Left ventricle myocardium superior (tissue), 1 donor: ENCODE data around the gene P2RX4. TPM values are rescaled to one million over a fixed set of nuclear protein-coding genes. Genes with fewer than 3 reads are reported as not detected.
"Not testable (repeated sequence)": the region's sequence is repeated elsewhere in the genome, so short reads cannot be mapped to it uniquely, and the experiment has no call there.

ENCODE experiments used
- ATAC-seq: fragments of 200-7000 bp; cut with Tn5 transposase; one replicate; pipeline ENCODE4 v1.9.1; 2020; ENCODE audit warnings: mild to moderate bottlenecking, moderate library complexity
- DNase-seq: peaks from one replicate; pipeline ENCODE4 v3.0.0-alpha.2; 2020
- intact Hi-C: fragments of 100-400 bp; cut with micrococcal nuclease; formaldehyde crosslinking; loops from one replicate; pipeline ENCODE4 v1.11.0; 2022
- total RNA-seq: library from RNA; stranded (reverse); fragmentation: NEBNext Ultra II Directional; extraction: Animal tissue kit (Norgen Biotek cat#: 25700); gene quantifications from one replicate; pipeline ENCODE4 v1.2.1, GENCODE V29; 2021
- donor health status: DM: no; HTN: yes; CAD: no; lungs with severe emphysema.

The P2RX4 gene
- total RNA-seq, 1 donor from 2014 or later: 4.9 TPM

DNA sequence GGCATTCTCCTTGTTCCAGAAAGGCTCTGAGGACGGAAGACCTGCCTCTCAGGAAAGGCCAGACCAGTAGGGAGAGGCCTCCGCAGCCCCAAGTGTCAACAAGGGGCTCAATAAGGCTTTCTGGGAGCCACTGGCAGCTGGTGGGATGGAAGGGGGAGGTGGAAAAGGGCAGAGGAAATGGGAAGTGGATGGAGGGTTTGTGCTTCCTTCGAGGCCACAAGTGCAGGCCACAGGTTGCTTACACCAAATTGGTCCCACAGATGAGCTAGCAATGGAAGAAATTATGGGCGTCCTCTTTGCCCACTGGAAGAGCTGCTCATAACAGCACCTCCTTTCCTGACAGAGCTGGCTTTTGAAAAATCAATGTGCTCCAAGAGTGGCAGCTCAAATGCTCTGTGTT is 28.2 kb downstream of the P2RX4 start:
- no peak for DNase-seq
- ATAC-seq: no peak
- intact Hi-C loops: no loop called here

DNA sequence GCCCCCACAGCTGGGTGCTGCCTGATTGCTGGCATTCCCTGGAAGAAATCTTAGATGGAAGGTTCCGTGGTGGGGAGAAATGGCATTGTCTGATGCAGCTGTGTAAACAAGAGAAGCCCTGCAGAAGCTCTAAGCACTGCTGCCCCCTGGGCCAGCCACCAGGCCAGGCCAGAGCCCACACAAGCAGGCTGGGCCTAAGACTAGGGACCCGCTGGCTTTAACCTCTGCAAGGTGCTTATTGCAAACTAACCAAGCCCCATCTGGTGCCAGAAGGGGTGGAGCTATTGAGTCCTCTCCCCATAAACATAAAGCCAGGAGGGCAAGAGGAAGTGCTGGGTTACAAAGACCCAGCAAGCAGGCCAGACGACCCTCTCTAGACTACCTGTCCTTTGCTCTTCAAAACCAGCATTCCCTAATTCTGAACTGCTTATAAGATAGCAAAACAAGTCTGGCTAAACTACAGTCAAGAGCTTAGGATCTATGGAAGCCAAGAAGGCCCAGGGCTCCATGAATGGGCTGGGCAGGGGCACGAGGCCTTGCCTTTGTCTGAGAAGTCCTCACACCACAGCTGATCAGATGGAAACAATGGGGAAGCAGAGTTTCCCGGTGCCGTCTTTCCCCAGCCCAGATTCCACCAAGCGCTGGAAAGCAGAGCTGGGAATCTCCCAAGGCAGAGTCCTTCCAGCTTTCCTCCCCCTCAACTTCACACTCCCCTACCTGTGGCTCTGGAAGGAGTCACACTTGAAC is 28.8 kb downstream of the P2RX4 start:
- intact Hi-C loops: no loop called here
- DNase-seq: no peak
- ATAC-seq: no peak

DNA sequence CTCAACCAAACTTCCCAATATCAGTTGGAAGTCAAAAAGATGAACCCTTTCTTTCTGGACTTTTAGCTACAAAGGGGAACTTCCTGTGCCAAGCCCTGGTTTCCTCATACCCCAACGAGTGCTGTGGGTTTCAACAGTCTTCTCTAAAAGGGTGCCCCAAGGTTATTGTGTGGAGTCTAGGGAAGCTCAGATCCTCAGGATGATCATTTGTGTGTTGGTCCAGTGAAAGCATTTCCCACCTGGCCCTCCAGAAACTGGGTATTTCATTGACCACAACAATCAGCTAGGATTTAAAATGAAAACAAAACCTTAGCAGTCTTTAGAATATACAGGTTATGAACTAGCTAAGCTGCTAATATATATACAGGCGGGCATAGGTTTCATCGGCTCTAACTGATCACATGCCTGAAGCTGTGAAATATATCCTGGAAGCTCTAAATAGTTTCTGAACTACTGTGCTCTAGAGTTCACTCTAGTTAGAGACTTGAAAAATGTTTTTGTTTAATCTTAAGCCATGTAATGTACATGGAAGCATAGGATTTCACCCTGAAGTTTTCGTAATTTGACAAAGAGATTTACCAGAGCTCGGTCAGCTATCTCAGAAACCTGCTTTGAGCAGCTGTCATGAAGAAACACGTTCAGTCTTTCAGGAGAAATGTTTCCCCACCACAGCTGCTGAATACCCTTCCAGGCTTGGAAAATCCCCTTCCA is 29.6 kb downstream of the P2RX4 start:
- intact Hi-C loops: no loop called here
- DNase-seq (no peak), ATAC-seq (no peak)

DNA sequence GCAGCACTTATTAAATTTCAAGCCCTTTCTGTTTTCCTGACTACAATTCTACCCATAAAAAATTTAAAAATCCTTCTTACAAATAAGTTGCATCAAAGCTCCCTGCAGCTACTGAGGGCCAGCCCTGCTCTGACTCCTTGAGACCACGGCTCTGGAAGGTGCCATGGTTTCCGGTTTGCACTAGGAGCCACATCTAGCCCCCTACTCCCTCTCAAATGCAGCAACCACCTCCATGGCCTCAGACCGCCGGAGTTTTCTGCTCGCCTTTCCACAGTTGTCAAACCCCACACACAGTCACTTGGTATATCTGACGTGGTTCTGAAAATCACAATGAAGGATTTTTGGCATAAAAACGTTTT is 30.1 kb downstream of the P2RX4 start:
- DNase-seq (no peak), ATAC-seq (no peak)
- intact Hi-C loops: no loop called here

DNA sequence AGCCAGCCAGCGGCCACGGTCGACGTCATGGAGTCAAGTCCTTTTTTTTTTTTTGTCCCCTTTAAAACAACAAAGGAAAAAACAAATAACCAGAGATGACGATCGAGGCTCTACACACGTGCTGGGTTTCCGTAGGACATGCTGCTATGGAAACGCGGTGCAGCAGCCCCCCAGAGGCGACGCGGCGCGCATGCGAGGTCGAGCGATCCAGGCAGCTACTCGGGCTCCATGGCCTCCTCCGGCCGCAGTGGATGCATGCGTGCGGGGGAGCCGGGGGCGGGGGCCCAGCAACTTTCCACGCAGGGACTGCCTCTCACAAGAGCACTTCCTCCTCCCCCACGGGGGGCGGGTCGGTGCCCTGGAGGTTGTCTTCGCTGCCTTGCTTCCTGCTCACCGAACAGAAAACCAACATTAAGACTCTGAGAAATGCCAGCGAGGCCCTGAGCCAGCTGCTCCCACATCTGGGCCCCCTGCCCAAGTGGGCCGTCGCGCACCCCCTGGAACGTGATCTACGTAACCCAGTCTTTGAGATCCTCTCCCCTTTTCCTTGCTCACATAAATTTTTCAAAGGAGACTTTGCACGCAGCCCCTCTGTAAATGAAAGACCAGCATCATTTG is 30.7 kb downstream of the P2RX4 start:
- intact Hi-C loops: no loop called here
- ATAC-seq (peak; percentile 83), DNase-seq (peak; percentile 86)

DNA sequence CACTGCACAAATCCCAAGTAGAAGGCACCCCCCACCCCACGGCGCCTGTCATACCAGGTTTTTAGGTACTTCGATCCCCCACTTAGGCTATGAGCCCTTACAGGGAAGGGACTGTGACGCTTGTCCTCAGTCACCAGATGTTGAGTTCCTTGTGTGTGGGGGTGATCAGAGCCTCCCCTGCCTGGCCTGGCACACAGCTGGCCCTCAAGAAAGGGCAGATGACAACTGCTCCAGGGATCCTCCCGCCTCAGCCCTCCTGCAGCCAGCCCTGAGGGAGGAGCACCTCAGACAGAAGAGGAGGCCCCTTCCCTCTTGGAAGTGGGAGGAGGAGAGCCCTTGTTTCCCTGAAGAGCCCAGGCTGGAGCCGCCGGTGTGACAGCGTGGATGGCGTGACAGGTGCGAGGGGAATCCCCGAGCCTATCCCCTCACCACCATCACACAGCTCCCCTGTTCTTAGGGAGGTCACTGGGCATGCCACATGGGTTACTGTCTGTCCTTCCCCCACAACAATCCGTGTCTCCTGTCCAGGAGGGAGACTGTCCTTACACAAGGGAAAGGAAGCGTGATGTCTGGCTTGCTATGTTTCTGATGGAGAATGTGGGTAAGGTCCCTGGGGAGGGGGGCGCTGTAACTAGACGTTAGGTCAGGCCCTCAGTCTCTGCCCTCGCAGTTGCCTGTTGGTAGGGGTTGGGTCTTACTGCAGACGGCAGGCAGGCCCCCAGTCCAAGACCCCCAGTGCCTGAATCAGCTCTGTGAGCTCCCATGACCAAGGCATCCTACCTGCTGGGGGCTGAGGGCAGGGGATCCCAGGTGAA is 31.4 kb downstream of the P2RX4 start:
- DNase-seq (no peak), ATAC-seq (no peak)
- intact Hi-C loops: no loop called here

DNA sequence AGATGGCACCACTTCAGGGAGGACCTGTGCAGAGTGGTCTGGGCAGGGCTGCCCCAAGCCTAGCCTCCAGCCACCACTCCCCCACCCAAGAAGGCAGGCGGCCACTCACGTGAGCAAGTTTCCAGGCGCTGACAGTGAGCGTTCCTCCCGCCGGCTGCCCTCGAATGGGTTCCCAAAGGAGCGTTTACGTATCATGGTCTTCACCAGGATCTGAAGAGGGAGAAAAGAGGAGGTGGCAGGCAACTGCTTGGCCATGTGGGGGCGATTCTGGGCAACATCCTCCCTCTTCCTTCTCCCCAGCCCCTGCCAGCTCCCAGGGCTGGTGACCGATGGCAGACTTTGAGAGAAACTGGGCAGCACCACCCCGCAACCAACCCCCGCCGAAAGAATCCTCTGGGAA is 35.1 kb downstream of the P2RX4 start:
- ATAC-seq: no peak
- no peak for DNase-seq
- intact Hi-C loops: no loop called here

DNA sequence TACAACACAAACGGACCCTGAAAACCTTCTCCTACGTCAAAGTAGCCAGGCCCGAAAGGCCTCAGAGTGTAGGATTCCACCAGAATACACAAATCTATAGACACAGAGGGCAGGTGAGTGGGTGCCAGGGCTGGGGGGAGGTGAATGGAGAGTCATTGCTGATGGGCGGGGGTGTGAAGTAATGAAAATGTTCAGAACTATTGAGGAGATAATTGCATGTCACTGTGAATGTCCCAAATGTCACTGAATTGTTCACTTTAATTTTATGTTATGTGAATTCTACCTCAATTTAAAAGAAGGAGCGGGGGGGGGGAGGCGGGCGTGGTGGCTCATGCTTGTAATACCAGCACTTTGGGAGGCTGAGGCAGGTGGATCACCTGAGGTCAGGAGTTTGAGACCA is 36.0 kb downstream of the P2RX4 start:
- intact Hi-C loops: no loop called here
- DNase-seq: no peak
- no peak for ATAC-seq

DNA sequence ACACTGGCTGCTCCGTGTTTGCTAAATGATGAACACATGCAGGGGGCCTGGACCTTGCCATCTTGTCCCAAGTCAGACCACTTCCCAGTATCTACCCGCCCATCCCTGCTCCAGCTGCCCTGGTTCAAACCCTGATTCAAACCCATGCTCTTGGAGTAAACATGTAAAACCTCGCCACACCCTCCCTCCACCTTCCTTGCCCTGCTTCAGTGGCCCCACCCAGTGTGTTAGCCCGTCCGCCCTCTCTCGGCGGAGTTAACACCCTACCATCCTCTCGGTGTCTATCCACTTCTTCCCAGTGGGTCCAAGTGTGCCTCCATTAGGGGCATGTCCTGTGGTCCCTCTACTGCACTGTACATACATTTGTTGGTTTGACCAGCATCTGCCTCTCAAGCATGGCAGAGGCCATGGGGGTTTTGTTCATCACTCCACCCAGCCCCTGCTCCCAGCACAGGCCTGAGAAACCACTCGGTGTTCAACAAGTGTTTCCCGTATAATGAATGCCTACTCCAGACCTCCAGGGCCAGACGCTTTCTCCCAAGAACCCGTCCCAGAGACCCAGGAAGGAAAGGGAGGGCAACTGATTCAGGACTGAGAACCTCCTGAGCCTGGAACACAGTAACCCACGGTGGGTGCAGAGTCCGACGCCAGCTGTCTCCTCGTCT is 37.1 kb downstream of the P2RX4 start:
- DNase-seq: no peak
- intact Hi-C loops: no loop called here
- no peak for ATAC-seq

DNA sequence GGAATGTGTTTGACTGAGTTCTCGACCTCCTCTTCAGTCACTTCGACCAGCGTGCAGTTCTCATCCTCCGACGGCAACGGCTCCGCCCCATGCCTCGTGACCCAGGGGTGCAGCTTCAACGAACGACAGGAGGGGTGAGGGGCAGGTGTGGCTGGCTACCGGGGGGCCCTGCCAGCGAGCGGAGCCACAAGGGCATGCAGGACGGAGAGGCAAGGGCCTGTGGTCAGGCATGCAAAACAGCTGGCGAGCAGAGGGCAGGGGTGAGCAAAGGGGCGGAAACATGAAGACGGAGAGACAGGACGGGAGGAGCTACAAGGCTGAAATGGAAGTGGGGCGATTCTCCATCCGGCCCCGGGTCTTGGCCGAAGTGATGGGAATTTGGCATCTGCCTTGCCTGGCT is 38.7 kb downstream of the P2RX4 start:
- intact Hi-C loops: no loop called here
- DNase-seq (no peak), ATAC-seq (no peak)

DNA sequence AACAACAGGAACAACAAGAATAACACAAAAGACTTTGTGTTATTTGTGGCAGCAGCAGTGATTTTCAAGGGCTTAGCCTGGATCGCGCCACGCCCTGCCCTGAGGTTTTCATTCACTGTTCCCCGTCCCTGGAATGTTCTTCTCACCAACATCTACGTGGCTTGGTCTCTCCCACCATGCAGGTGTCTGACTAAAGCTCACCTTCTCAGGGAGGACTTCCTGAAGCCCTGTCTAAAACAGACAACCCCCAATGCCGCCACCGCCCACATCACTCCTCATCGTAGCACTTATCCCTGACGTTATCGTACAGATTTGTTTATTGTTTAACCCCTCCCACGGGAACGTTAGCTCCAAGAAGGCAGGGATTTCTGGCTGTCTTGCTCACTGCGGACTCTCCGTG is 40.4 kb downstream of the P2RX4 start:
- ATAC-seq: no peak

DNA sequence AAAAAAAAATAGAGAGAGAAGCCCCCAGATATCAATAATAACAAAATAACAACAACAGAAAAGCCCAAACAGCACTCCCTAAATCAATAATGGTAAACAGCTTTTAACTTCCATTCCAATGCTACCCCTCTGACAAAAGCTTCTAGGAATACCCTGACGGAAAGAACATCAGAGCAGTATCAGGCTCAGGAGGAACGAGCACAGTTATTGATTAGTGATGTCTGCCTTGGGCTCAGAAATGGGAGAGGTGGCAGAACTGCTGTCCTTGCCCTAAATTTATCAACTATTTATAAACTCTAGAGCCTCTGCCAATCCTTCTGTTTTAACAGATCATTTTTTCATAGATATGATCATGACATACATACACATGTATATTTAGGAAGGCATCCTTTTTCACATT is 41.9 kb downstream of the P2RX4 start:
- DNase-seq: no peak
- ATAC-seq: no peak
- intact Hi-C loops: no loop called here

More for the DNA sequence above, 40.4 kb downstream of the P2RX4 start:
- no peak for DNase-seq
- intact Hi-C loops: no loop called here

DNA sequence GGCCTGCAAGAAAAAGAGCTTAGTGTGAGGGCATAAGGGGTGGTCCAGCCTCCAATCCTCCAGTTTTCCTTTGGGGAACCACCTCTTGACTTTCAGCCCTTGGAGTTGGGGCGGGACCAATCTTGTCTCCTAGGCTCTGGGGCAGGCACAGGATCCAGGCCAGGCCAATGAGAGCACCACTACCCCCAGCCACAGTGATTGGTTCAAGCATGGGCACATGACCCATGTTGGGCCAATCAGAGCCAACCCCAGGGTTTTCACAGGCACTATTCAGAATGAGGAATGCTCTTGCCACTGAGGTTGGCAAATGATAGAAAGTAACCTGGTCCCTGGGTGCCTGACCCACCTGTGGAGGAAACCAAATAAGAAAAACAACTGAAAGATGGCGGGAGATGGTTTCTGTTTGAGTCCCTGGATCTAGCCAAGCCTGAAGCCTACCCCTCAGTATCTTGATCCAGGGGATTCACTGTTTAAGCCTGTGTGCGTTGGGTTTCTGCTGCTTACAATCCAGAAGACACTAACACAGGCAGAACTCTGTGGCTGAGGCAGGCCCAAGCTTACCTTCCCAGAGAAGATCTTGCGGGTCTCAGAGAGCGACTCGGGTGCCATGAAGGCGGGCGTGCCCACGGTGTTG is 42.9 kb downstream of the P2RX4 start:
- ATAC-seq: no peak
- intact Hi-C loops: no loop called here

DNA sequence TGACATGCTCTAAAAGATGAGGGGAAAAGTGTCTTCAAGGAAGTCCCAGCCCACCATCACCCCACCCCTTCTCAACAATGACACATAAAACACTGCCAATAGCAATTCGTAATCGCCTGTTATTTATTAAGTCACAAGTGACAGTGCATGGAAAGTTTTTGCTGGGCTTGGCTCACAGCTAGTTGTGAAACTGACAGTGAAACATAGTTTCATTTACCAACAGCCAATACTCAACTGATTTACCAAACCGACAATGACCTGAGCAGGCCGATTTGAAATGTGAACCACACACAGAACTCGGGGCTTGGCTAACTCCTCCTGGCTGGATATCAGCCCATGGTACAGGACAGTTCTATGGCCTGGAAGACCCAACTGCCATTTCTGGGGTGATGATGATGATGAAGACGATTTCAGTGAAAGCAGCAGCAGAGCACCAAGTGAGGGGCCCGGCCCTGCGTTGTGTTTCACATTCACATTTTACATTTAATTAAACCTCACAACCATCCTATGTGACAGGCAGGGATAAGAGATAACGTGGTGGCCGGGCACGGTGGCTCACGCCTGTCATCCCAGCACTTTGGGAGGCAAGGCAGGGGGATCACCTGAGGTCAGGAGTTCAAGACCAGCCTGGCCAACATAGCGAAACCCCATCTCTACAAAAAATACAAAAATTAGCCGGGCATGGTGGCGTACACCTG is 43.9 kb downstream of the P2RX4 start:
- no peak for DNase-seq
- no peak for ATAC-seq
- intact Hi-C loops: no loop called here

More for the DNA sequence above, 42.9 kb downstream of the P2RX4 start:
- DNase-seq: no peak

DNA sequence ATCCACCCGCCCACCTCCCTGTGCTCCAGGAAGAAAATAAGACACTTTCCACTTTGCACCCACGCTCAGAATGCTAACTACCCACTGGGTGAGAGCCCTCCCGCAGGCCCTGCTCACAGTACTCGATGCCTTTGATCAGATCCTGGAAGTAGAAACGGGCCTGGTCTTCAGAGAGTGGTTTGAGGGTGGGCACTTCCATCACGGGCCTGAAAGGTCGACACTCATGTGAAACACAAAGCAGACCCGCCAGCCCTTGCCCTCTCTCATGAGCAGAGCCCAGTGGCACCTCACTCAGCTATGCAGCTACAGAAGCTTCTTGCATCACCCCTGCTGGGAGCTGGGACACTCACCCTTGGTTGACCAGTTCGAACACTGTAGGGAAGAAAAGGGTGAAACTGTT is 45.5 kb downstream of the P2RX4 start:
- intact Hi-C loops: no loop called here
- ATAC-seq (no peak), DNase-seq (no peak)

DNA sequence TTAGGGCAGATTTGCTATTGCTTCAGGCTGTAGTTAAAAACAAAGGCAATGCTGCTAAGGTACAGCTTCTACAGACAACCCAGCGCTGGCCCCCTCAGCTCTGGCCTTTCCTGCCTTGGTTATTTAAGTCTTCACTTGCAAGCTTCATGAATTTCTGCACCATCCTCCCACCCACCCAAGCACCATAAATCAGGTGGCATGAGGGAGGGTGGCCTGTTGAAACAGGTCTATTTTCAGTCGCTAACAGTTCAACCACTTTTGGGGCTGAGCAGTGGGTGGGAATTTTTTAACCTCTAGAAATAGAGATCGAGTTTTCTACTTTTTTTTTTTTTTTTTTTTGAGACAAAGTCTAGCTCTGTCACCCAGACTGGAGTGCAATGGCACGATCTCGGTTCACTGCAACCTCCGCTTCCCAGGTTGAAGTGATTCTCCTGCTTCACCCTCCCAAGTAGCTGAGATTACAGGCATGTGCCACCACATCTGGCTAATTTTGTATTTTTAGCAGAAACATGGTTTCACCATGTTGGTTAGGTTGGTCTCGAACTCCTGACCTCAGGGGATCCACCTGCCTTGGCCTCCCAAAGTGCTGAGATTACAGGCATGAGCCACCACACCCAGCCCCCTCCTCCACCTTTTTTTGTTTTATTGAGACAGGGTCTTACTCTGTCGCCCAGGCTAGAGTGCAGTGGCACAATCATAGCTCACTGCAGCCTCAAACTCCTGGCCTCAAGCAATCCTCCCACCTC is 47.9 kb downstream of the P2RX4 start:
- intact Hi-C loops, ATAC-seq, DNase-seq: not testable (repeated sequence)

DNA sequence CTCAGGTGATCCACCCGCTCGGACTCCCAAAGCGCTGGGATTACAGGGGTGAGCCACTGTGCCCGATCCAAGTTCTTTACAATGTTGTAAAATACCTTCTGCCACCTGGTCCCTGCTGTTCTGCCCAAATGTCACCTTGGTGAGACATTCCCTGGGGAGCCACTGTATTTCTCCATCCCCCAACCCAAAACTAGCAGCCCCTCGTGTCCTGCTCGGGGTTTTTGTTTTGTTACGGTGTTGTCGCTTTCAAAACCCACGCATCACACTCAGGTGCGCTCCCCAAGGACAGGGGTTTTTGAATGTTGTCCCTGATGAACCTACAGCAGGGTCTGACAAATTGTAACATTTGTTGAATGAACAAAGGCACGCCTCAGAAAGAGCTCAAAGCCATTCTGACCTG is 49.1 kb downstream of the P2RX4 start:
- intact Hi-C loops: no loop called here
- DNase-seq (no peak), ATAC-seq (no peak)

DNA sequence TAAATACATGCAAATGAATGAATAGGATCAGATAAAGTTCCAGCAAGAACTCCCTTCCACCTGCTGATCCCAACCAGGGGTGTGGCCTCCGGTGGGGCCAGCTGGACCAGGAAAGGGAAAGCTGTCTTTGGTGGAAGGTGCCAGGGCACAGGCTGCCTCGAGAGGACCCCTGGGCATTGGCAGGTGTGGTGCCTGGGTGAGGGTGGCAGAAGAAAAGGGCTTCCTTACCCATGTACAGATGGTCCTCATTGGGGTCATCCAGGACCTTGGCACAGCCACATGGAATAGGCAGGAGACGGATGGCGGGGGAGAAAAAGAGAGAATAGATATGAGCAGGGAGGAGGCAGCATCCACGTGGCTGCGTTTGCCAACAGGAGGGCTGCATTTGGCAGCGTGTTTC is 50.2 kb downstream of the P2RX4 start:
- intact Hi-C loops: no loop called here
- ATAC-seq: no peak

More for the DNA sequence above, 50.2 kb downstream of the P2RX4 start:
- no peak for DNase-seq
